ENCODE data around the gene SPINK14. TPM values are rescaled to one million over a fixed set of nuclear protein-coding genes. Genes with fewer than 3 reads are reported as not detected.

The SPINK14 gene
- total and polyA plus RNA-seq, 7 donors: not detected

GRCh38 chr5:148224117-148224742, 55.9 kb downstream of the SPINK14 start:
- Histone ChIP-seq H3K4me3 (no peak overlapping the region), H3K27ac (peak overlapping the region in 2 of 4 donors; percentile 42 to 69), H3K27me3 (no peaks in the 10 kb centered on the region), H3K9me3 (no peaks in the 10 kb centered on the region), H3K4me1 (peaks cover 0 to 9% (median 0%) of the 10 kb centered on the region in 4 donors), H3K36me3 (no peaks in the 10 kb centered on the region)
- peak in 2 of 4 donors; percentile 44 to 65 for TF ChIP-seq POLR2AphosphoS5 (IDR thresholded peaks at IDR 0.05)
- TF ChIP-seq EP300 (IDR thresholded peaks at IDR 0.05): peak; percentile 41 to 80 (median 52)
- no peak for TF ChIP-seq POLR2A (IDR thresholded peaks at IDR 0.05)
- intact Hi-C loops (cut with DNase I): no loop called here
- WGBS, 2 donors: 11 to 46% methylated on average over 2 of the region's 2 CpGs
- no peak for DNase-seq

Small RNA genes within 50 kb of the gene (small RNA-seq; reads per million reads assigned to genes)
- gene HMGN1P16: 0 reads per million in 3 donors

Other genes with a start within 250 kb of the SPINK14 start
- 1 to 10 TPM in 1 of 4 donors, under 1 TPM in 1, not detected in 2; 0.28 to 1.4 TPM for gene SPINK5, start 104.6 kb upstream of the SPINK14 start, total RNA-seq
- 10 to 100 TPM; 16.9 to 20.0 (median 19.8) TPM for gene SPINK5, start 104.6 kb upstream of the SPINK14 start, polyA plus RNA-seq
- gene SPINK6, start 34.5 kb downstream of the SPINK14 start, total RNA-seq: 1 to 10 TPM in 1 of 4 donors, under 1 TPM in 1, not detected in 2; 0.99 to 1.9 TPM
- gene SPINK6, start 34.5 kb downstream of the SPINK14 start, polyA plus RNA-seq: under 1 TPM in 1 of 3 donors, not detected in 2; 0.86 TPM
- 1 to 10 TPM in 1 of 4 donors, not detected in 3; 1.8 TPM for gene MARCOL, start 70.0 kb downstream of the SPINK14 start, total RNA-seq
- gene MARCOL, start 70.0 kb downstream of the SPINK14 start, polyA plus RNA-seq: not detected
- under 1 TPM in 1 of 4 donors, not detected in 3; 0.33 TPM for gene SPINK13, start 100.2 kb downstream of the SPINK14 start, total RNA-seq
- gene SPINK13, start 100.2 kb downstream of the SPINK14 start, polyA plus RNA-seq: under 1 TPM in 1 of 3 donors, not detected in 2; 0.45 TPM
- gene SPINK7, start 143.9 kb downstream of the SPINK14 start, total RNA-seq: not detected
- under 1 TPM in 1 of 3 donors, not detected in 2; 0.42 TPM for gene SPINK7, start 143.9 kb downstream of the SPINK14 start, polyA plus RNA-seq
- not detected for gene SPINK9, start 167.0 kb downstream of the SPINK14 start, total RNA-seq
- not detected for gene SPINK9, start 167.0 kb downstream of the SPINK14 start, polyA plus RNA-seq
- 10 to 100 TPM; 46.0 to 59.6 (median 53.5) TPM for gene FBXO38, start 215.4 kb downstream of the SPINK14 start, total RNA-seq
- 10 to 100 TPM; 11.4 to 17.4 (median 12.7) TPM for gene FBXO38, start 215.4 kb downstream of the SPINK14 start, polyA plus RNA-seq